ENCODE results near the gene ZFAND3.

GRCh38 chr6:37987018-37987417 lies 167.5 kb downstream of the ZFAND3 start:
- no peak for TF ChIP-seq CTCF (IDR thresholded peaks at IDR 0.05)
- TF ChIP-seq ZFX (IDR thresholded peaks at IDR 0.05; ENCODE audit: borderline replicate concordance), result no peak
